HCT116 (cell line): Measurements from ENCODE around the gene SLC30A7.

Experiments
- EGR1 ChIP-seq: IDR thresholded peaks from 2 replicates; pipeline ENCODE4 v1.6.1; 2012; ENCODE audit warnings: low read depth
- EZH2 ChIP-seq: fragments of 200-600 bp; sonication (generic); IDR thresholded peaks from 2 replicates; pipeline ENCODE4 v1.6.1; 2017; ENCODE audit warnings: antibody characterized with exemption, mixed run types
- ZFX ChIP-seq: fragments of 450-650 bp; IDR thresholded peaks from 2 replicates; pipeline ENCODE4 v1.6.1; 2017
- ZNF274 ChIP-seq: fragments of 200-500 bp; sonication (Bioruptor generic); IDR thresholded peaks from 2 replicates; pipeline ENCODE4 v1.6.1; 2014; ENCODE audit warnings: mild to moderate bottlenecking, low read depth, low read length, inconsistent platforms
- TF ChIP-seq, protein P1 (sequence below): IDR thresholded peaks from 2 replicates; pipeline ENCODE4 v1.6.1; 2012
- TF ChIP-seq, protein P2 (sequence below): IDR thresholded peaks from 2 replicates; pipeline ENCODE4 v1.6.1; 2011; ENCODE audit warnings: mild to moderate bottlenecking, low read length, moderate library complexity; ENCODE audit not compliant: insufficient replicate concordance; ENCODE audit errors: extremely low read depth
- TF ChIP-seq, protein P3 (sequence below), 3 experiments: fragments of 200-600 bp in 1 of 3; sonication (generic) in 1 of 3; IDR thresholded peaks in 2 of 3; conservative IDR thresholded peaks in 1 of 3; 2 replicates each; pipeline ENCODE4 v1.5.1; 2012 to 2017; ENCODE audit warnings: low read depth in 2 of 3, low read length in 2 of 3, antibody characterized with exemption in 1 of 3, borderline replicate concordance in 1 of 3, control low read depth in 1 of 3, mild to moderate bottlenecking in 1 of 3, mixed read lengths in 1 of 3, mixed run types in 1 of 3, moderate library complexity in 1 of 3; ENCODE audit not compliant: insufficient read depth in 1 of 3

DNA sequence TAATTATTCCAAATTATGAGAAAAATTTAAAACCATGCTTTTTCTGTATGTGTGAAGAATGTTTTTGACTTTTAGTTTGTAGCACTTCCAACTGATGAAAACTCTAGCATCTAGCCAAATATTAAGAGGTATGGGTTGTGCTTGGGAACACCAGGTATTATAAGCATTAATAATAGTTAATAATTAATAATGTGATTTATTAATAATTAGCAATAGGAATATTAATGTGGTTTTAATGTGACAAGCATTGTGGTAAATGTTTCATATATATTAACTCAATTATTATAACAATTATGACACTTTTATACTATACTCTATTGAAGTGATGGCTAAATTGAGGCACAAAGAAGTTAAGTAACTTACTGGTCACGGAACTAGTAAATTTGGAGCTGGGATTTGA lies 7.9 kb downstream of the SLC30A7 start:
- no peak for TF ChIP-seq ZFX
- TF ChIP-seq, protein P1, sequence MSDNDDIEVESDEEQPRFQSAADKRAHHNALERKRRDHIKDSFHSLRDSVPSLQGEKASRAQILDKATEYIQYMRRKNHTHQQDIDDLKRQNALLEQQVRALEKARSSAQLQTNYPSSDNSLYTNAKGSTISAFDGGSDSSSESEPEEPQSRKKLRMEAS, result no peak
- TF ChIP-seq, protein P2, sequence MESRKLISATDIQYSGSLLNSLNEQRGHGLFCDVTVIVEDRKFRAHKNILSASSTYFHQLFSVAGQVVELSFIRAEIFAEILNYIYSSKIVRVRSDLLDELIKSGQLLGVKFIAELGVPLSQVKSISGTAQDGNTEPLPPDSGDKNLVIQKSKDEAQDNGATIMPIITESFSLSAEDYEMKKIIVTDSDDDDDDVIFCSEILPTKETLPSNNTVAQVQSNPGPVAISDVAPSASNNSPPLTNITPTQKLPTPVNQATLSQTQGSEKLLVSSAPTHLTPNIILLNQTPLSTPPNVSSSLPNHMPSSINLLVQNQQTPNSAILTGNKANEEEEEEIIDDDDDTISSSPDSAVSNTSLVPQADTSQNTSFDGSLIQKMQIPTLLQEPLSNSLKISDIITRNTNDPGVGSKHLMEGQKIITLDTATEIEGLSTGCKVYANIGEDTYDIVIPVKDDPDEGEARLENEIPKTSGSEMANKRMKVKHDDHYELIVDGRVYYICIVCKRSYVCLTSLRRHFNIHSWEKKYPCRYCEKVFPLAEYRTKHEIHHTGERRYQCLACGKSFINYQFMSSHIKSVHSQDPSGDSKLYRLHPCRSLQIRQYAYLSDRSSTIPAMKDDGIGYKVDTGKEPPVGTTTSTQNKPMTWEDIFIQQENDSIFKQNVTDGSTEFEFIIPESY, result no peak
- TF ChIP-seq, protein P3, sequence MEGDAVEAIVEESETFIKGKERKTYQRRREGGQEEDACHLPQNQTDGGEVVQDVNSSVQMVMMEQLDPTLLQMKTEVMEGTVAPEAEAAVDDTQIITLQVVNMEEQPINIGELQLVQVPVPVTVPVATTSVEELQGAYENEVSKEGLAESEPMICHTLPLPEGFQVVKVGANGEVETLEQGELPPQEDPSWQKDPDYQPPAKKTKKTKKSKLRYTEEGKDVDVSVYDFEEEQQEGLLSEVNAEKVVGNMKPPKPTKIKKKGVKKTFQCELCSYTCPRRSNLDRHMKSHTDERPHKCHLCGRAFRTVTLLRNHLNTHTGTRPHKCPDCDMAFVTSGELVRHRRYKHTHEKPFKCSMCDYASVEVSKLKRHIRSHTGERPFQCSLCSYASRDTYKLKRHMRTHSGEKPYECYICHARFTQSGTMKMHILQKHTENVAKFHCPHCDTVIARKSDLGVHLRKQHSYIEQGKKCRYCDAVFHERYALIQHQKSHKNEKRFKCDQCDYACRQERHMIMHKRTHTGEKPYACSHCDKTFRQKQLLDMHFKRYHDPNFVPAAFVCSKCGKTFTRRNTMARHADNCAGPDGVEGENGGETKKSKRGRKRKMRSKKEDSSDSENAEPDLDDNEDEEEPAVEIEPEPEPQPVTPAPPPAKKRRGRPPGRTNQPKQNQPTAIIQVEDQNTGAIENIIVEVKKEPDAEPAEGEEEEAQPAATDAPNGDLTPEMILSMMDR (IDR thresholded peaks at IDR 0.05 in 2 of 3, conservative IDR thresholded peaks at IDR 0.05 in 1 of 3; ENCODE audit: borderline replicate concordance in 1 of 3, insufficient read depth in 1 of 3, low read depth in 2 of 3, low read length in 2 of 3), result no peak
- TF ChIP-seq ZNF274, result no peak
- no peak for TF ChIP-seq EGR1
- no peak for TF ChIP-seq EZH2
